Lower lobe of right lung (tissue), 2 donors: ENCODE measurements around the gene GLYATL2. TPM values are rescaled to one million over a fixed set of nuclear protein-coding genes. Genes with fewer than 3 reads are reported as not detected.
A peak's percentile ranks its signal among the peaks of the same experiment; 100 is the strongest.

Experiments used
- ATAC-seq, 2 donors: fragments of 200-7000 bp; cut with Tn5 transposase; one replicate each; pipeline ENCODE4 v1.9.1; 2020 to 2022; ENCODE audit warnings: mild to moderate bottlenecking in 2 of 2, moderate library complexity in 2 of 2
- DNase-seq: peaks from one replicate; pipeline ENCODE4 v3.0.0-alpha.2; 2020
- H3K27ac ChIP-seq: fragments of 200-600 bp; one replicate; pipeline ENCODE4 v1.8.0; 2022
- H3K27me3 ChIP-seq: fragments of 200-600 bp; one replicate; pipeline ENCODE4 v1.8.0; 2022; ENCODE audit warnings: low read depth
- H3K36me3 ChIP-seq: fragments of 200-600 bp; one replicate; pipeline ENCODE4 v1.8.0; 2022; ENCODE audit warnings: mild to moderate bottlenecking
- H3K4me1 ChIP-seq: fragments of 200-600 bp; one replicate; pipeline ENCODE4 v1.8.0; 2022
- H3K4me3 ChIP-seq: fragments of 200-600 bp; one replicate; pipeline ENCODE4 v1.8.0; 2022; ENCODE audit warnings: mild to moderate bottlenecking
- H3K9me3 ChIP-seq: fragments of 200-600 bp; one replicate; pipeline ENCODE4 v1.8.0; 2022
- CTCF ChIP-seq: fragments of 200-600 bp; IDR thresholded peaks from one replicate; pipeline ENCODE4 v1.8.0; 2022; ENCODE audit warnings: antibody characterized with exemption, mild to moderate bottlenecking
- intact Hi-C: fragments of 100-400 bp; cut with DNase I; formaldehyde crosslinking; loops from one replicate; pipeline ENCODE4 v1.11.0; 2022
- total RNA-seq: library from RNA; stranded (reverse); fragmentation: NEBNext Ultra II Directional; extraction: Animal tissue kit (Norgen Biotek cat#: 25700); gene quantifications from one replicate; pipeline ENCODE4 v1.2.1, GENCODE V29; 2021
- donor health status: DM: no; HTN: yes; CAD: no; lungs with severe emphysema.

Gene GLYATL2
- total RNA-seq, 1 donor from 2014 or later = not detected

- no peaks in the 10 kb centered on the region for H3K36me3 ChIP-seq
- H3K27me3 ChIP-seq = no peaks in the 10 kb centered on the region
- ATAC-seq (no peak), DNase-seq (no peak)
- H3K4me3 ChIP-seq = no peak overlapping the region
- no peaks in the 10 kb centered on the region for H3K9me3 ChIP-seq
- H3K4me1 ChIP-seq = no peaks in the 10 kb centered on the region
- no peak overlapping the region for H3K27ac ChIP-seq
- no peak for TF ChIP-seq CTCF
- intact Hi-C loops = no loop called here
These were observed 35.7 kb upstream of the GLYATL2 start for GRCh38 chr11:58880166-58880565.

- H3K9me3 ChIP-seq = no peaks in the 10 kb centered on the region
- no peak for TF ChIP-seq CTCF
- H3K27ac ChIP-seq = no peak overlapping the region
- H3K36me3 ChIP-seq = no peaks in the 10 kb centered on the region
- no peak for ATAC-seq
- no peak for DNase-seq
- intact Hi-C loops = no loop called here
- no peaks in the 10 kb centered on the region for H3K27me3 ChIP-seq
- no peak overlapping the region for H3K4me3 ChIP-seq
- H3K4me1 ChIP-seq = no peaks in the 10 kb centered on the region
These were observed 23.1 kb upstream of the GLYATL2 start for GRCh38 chr11:58867556-58867955.

- TF ChIP-seq CTCF = no peak
- intact Hi-C loops = no loop called here
These were observed 22.3 kb upstream of the GLYATL2 start for GRCh38 chr11:58866788-58867187.

GRCh38 chr11:58864335-58864734, 19.8 kb upstream of the GLYATL2 start:
- Histone ChIP-seq H3K9me3 (peaks cover 4% of the 10 kb centered on the region), H3K4me1 (no peaks in the 10 kb centered on the region), H3K27ac (no peak overlapping the region), H3K27me3 (no peaks in the 10 kb centered on the region), H3K4me3 (no peak overlapping the region), H3K36me3 (no peaks in the 10 kb centered on the region)
- TF ChIP-seq CTCF = no peak
- intact Hi-C loops = no loop called here
- peak in 1 of 2 donors; percentile 13 for ATAC-seq
- no peak for DNase-seq

More at GRCh38 chr11:58866788-58867187, 22.3 kb upstream of the GLYATL2 start:
- ATAC-seq (no peak), DNase-seq (no peak)
- Histone ChIP-seq H3K27ac (no peak overlapping the region), H3K27me3 (no peaks in the 10 kb centered on the region), H3K36me3 (no peaks in the 10 kb centered on the region), H3K9me3 (peaks cover 4% of the 10 kb centered on the region), H3K4me3 (no peak overlapping the region), H3K4me1 (no peaks in the 10 kb centered on the region)

- ATAC-seq = peak in 1 of 2 donors; percentile 32
- DNase-seq = no peak
These were observed 19.2 kb upstream of the GLYATL2 start for GRCh38 chr11:58863697-58864096.

More at GRCh38 chr11:58863697-58864096, 19.2 kb upstream of the GLYATL2 start:
- peaks cover 4% of the 10 kb centered on the region for H3K9me3 ChIP-seq
- H3K4me3 ChIP-seq = no peak overlapping the region
- TF ChIP-seq CTCF = no peak
- H3K27ac ChIP-seq = no peak overlapping the region
- intact Hi-C loops = no loop called here
- H3K36me3 ChIP-seq = no peaks in the 10 kb centered on the region
- H3K4me1 ChIP-seq = no peaks in the 10 kb centered on the region
- no peaks in the 10 kb centered on the region for H3K27me3 ChIP-seq
